GM04503 (cell line): Measurements from ENCODE around the gene MSH5.

ENCODE experiments used
- DNase-seq: peaks from one replicate; pipeline ENCODE4 v3.0.0-alpha.2; 2012; ENCODE audit warnings: low read depth

MSH5 gene

DNA sequence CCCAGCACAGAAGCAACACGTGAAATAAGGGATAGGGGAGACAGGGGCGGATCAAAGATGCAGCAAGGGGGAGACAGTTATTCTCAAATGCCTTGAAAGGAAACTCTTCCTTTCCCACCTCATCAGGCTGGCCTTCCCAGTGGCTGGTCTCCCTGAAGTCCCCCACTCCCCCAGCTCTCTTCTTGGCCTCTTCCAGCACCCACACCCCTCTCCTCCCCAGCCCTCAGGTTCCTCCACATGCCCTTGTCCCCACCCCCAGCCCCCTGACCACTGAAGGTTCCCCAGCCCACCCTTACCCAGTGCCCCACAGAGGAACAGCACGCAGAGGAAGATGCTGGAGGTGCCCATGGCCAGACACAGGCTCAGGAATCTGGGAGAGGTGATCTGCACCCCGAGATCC is 26.3 kb upstream of the MSH5 start:
- DNase-seq: no peak

GRCh38 chr6:31713991-31714684 is 25.7 kb upstream of the MSH5 start:
- DNase-seq: no peak

GRCh38 chr6:31715022-31715958 is 24.5 kb upstream of the MSH5 start, which contains the start of gene LY6G6D:
LY6G6D (plus strand) TSS chr6:31715348; CDS start chr6:31715356, 8 bp downstream.
- no peak for DNase-seq

DNA sequence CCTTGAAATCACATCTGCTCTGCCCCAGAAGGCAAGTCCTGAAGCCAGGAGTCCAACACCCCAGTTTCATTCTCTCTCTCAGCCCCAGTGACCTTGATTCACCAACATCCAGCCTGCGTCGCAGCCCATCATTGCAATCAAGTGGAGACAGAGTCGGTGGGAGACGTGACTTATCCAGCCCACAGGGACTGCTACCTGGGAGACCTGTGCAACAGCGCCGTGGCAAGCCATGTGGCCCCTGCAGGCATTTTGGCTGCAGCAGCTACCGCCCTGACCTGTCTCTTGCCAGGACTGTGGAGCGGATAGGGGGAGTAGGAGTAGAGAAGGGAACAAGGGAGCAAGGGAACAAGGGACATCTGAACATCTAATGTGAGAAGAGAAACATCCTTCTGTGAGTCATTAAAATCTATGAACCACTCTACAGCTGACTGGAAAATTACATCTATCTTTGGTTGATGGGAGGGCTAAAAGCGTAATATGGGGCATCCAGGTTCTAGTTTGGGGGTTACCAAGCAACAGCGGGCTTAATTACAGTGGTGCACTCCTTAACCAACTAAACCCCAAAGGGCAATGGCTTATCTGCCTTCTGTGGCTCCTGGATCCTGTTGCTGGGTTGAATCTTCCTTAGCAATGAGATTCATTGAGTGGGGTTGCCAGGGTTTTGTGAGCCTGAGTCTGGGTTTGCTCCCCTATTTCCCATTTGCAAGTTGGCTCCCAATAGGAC is 22.1 kb upstream of the MSH5 start:
- no peak for DNase-seq

GRCh38 chr6:31718265-31718664 is 21.5 kb upstream of the MSH5 start:
- no peak for DNase-seq

DNA sequence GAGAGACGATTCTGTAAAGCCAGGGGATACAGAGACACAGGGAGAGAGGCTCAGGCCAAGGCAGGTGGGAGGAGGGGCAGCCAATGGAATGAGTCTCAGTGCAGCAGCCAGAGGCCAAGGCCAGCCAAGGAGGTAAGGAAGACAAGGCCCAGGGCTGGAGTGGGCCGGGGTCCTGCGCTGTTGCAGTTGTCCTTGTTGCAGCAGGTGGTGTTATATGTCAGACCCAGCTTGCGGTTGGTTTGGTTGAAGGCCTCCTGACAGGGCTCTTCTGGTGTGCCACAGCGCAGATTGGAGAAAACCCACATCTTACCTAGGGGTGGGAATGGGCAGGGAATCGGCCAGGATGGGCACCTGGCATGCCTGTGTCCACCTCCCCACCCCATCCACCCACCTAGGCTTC is 20.8 kb upstream of the MSH5 start:
- no peak for DNase-seq

GRCh38 chr6:31720196-31720770 is 19.5 kb upstream of the MSH5 start:
- no peak for DNase-seq

DNA sequence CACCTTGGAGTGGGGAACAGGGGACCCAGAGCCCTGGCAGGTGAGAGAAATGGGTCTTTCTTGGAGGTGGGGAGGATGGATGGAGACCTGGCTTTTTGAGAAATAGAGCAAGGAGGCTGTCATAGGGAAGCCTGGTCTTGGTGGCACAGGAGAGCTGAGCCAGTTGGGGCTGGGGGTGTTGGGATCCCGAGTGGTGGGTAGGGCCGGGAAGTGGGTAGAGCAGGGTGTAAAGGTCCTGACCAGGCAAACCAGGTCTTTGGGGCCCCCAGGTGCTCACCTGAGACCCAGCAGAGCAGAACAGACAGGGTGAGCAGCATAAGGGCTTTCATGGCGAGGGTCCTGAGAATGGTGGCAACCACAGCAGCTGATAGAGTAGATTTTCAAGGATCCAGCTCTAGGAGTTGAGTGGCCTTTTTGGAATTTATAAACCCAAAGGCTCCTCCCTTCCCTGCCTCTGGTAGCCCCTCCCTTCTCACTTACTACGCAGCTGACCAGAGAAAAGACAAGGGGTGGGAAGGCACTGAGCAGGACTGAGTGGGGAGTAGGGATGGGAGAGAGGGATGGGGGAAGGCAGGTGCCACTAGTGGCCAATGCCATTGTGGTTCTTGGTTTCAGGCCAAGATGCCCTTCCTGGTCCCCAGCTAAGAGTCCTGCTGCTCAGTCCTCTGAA is 18.3 kb upstream of the MSH5 start, which contains the start of gene LY6G6C:
LY6G6C (minus strand) TSS at position 396 of the 670 bp plus-strand sequence; CDS start at position 329, 67 bp downstream.
- DNase-seq: no peak

- no peak for DNase-seq
Measured at GRCh38 chr6:31722173-31722572, 17.6 kb upstream of the MSH5 start.

- DNase-seq: no peak
Measured at GRCh38 chr6:31723245-31723979, 16.4 kb upstream of the MSH5 start, which contains the start of gene MPIG6B. MPIG6B (plus strand) TSS chr6:31723373; CDS start chr6:31723384, 11 bp downstream.

GRCh38 chr6:31723980-31724691 is 15.7 kb upstream of the MSH5 start:
- no peak for DNase-seq

GRCh38 chr6:31725502-31726350 is 14.1 kb upstream of the MSH5 start:
- DNase-seq: no peak

GRCh38 chr6:31727034-31727716 is 12.6 kb upstream of the MSH5 start:
- no peak for DNase-seq

DNA sequence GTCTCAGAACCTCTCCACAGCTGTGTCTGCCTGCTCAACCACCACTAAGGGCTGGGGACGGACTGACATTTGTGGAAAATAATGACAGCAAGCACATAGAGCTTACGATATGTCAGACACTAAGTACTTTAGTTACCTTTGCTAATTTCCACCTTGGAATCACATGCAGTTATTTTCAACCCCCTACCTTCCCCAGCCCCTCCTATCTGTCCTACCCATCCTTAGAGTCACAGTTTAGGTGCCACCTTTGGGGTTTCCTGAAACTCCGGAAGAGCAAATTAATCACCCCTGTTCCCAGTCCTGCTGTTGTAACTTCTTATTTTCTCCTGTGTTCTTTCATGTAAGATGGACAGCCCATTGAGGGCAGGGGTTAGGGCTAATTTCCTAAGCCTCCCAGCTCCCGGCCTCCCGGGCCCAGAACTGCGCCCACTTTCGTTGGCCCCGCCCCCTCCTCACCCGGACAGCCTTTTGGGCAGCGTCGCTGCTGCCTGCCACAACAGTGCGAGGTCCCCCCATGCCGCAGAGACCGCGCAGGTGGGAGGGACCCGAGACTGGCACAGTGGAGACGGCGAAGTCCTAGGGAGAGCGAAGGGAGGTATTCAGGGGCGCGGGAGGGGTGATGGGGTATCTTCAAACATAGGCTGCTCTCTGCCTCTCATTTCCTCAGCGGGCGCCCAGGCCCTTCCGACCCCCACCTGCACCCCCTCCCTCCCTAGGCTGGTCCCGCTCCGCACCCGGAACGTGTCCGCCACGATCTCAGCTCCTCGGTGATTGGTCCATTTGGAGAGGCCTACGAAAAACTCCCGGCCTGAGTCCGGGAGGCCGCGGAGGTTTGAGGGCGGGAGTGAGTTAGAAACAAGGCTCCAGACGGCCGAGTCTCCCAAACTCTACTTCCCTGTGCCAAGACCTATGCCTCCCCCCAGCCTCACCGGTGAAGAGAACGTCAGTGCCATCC is 11.8 kb upstream of the MSH5 start:
- no peak for DNase-seq

DNA sequence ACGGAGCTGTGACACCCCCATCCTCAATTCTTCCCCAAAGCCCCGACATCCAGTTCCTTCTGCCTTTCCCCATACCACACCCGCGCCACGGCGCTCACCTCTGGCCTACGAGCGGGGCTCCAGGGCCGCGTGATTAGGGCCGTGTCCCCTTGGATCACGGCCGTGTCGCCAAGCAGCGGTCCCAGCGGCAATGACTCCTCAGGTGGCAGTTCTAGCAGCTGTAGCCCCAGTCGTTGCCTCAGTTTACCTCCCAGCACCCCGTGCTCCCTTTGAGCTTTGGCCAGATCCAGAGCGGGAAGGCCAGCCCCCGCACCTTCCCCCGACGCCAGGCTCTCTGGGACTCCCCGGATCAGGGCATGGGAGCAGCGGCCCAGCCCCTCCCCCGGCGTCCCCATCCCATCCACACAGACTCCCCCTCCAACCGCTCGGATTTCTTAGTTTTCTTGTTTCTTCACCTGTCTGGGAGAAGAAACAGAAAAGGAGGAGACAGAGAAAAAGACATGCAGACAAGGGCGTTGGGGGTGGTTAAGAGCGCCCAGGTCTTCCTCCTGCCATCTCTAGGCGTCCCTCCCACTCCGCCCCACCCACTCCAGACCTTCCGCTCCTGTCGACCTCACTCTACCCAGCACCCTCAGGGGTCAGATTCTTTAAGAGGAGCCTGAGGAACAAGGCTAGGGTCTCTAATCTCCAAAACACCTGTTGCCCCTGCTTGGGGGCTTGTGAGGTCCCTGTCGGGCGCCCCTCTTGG is 10.9 kb upstream of the MSH5 start, which contains the start of gene DDAH2:
DDAH2 (minus strand) TSS at position 533 of the 748 bp plus-strand sequence; CDS start at position 395, 138 bp downstream.
- DNase-seq: no peak

DNA sequence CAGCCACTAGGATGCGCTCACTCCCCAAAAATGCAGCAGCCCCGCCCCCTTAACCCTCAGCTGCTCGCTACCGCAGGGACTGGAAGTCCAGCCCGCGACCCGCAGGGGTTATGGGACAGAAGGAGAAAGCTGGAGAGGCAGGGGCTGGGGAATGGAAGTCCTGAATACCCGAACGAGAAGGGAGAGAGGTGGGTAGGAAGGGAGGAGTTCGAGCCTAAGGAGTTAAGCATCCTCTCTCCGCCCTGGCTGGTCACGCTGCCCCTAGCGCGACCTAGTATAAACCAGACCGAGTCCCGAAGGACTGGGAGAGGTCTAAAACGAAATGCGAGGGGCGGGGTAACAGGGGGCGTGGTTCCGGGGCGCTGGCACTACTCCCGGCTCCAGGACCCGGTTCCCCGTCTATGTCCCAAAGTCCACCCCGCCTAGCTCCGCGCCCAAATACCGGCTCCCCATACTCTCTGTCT is 10.3 kb upstream of the MSH5 start:
- DNase-seq: peak; percentile 74
